GM12891 (cell line): Measurements from ENCODE around the gene CAMK1G.

Experiments used
- POLR2A ChIP-seq: IDR thresholded peaks from 2 replicates; pipeline ENCODE4 v1.6.1; 2011; ENCODE audit warnings: low read depth, low read length, control low read depth
- POLR2AphosphoS5 ChIP-seq: IDR thresholded peaks from 2 replicates; pipeline ENCODE4 v1.6.1; 2011; ENCODE audit warnings: low read depth, low read length, control low read depth
- POU2F2 ChIP-seq: IDR thresholded peaks from 2 replicates; pipeline ENCODE4 v1.6.1; 2011; ENCODE audit warnings: low read depth, mild to moderate bottlenecking, control low read depth, low read length, moderate library complexity
- SPI1 ChIP-seq: IDR thresholded peaks from 2 replicates; pipeline ENCODE4 v1.6.1; 2011; ENCODE audit warnings: low read depth, low read length, control low read depth
- TAF1 ChIP-seq: IDR thresholded peaks from 2 replicates; pipeline ENCODE4 v1.6.1; 2011; ENCODE audit warnings: low read depth, low read length, control low read depth

- TF ChIP-seq POLR2AphosphoS5 (no peak), TAF1 (no peak), POLR2A (no peak), POU2F2 (no peak), SPI1 (no peak)
Measured at GRCh38 chr1:209625791-209626285, 42.3 kb downstream of the CAMK1G start.
